ENCODE measurements around the gene GRK1. TPM values are rescaled to one million over a fixed set of nuclear protein-coding genes. Genes with fewer than 3 reads are reported as not detected.

GRK1 gene
- total and polyA plus RNA-seq, 2 of the 13 experiments (the other 11 are each of a cell fraction or from before 2014, with no cell fraction given): 0.07 to 0.12 TPM

DNA sequence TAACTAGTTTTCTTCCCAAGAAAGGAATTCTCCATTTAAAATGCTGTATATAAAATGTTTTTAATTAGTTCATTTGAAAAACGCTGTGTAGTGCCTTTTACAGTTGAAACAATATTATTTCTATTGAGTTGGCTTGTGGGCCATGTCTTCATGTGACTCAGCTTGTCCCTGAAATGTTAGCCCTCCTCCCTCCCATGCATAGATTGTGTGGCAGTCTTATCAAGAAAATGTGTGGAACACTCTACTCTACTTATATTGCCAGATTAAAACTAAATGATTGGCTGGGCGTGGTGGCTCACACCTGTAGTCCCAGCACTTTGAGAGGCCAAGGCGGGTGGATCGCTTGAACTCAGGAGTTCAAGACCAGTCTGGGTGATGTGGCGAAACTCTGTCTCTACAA lies 49.1 kb upstream of the GRK1 start:
- Histone ChIP-seq H3K9me3 (ENCODE audit: low read length) (no peaks in the 10 kb centered on the region), H3K4me2 (ENCODE audit: low read depth, low read length) (no peak overlapping the region), H3K9ac (ENCODE audit: insufficient read depth, low read depth, low read length) (no peak overlapping the region), H4K20me1 (ENCODE audit: insufficient read depth, low read length) (peaks cover 3% of the 10 kb centered on the region; the same call in 1 of the 2 replicates), H3K79me2 (ENCODE audit: insufficient read depth, low read length) (peaks cover 41% of the 10 kb centered on the region), H3K4me3 (replicated peaks in 1 of 3; ENCODE audit: insufficient read depth in 1 of 3, low read depth in 2 of 3, low read length in 3 of 3) (no peak overlapping the region), H3K27ac (ENCODE audit: extremely low read length, insufficient read depth, low read length) (no peak overlapping the region), H3K36me3 (replicated peaks in 1 of 2; ENCODE audit: control insufficient read depth in 1 of 2, insufficient read depth in 2 of 2, low read length in 2 of 2) (peaks cover 8 to 42% of the 10 kb centered on the region in 2 experiments), H3K27me3 (ENCODE audit: control insufficient read depth in 1 of 2, insufficient read depth in 2 of 2, low read length in 2 of 2) (no peaks in the 10 kb centered on the region), H2AFZ (ENCODE audit: low read length) (no peak overlapping the region), H3K4me1 (ENCODE audit: insufficient read depth, low read length) (peaks cover 16% of the 10 kb centered on the region)
- in situ Hi-C loops (cut with HindIII; ENCODE audit: extremely low pct_ligation_motif_present, low pct_unique_long_range_greater_than_20kb): no loop called here
- WGBS (ENCODE audit: low lambda C conversion rate): 96% methylated on average over 5 of the region's 5 CpGs
- CTCF ChIA-PET (ENCODE audit: low intra/inter-chr PET ratio, low total read pairs): no interaction called here
- no peak for FAIRE-seq
- POLR2A ChIA-PET: no interaction called here
- DNase-seq (ENCODE audit: low spot score): no peak
- no peak for ATAC-seq
- no TSS peak for BruUV-seq (replicated peaks)
- TF ChIP-seq PTBP1 (IDR thresholded peaks at IDR 0.05; ENCODE audit: low read depth, low read length, poor library complexity, severe bottlenecking): no peak
- intact Hi-C loops (cut with micrococcal nuclease; ENCODE audit: unreplicated experiment): no loop called here

DNA sequence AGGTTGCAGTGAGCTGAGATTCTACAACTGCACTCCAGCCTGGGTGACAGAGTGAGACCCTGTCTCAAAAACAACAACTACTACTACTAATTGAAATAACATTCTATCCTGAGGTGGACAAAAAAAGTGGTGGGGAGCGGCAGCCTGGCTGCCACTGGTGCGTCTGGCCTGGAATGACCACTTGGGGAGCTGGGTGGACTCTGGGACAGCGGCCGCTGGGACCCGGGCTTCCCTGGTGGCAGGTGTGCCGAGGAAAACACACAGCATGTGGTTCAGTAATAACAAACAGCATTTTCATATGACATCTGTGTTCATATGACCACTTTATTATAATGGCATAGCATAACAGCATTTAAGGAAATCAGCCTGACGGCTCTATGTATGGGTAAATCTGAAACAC lies 48.6 kb upstream of the GRK1 start:
- no peak overlapping the region for H3K4me3 ChIP-seq (replicated peaks in 1 of 3; ENCODE audit: insufficient read depth in 1 of 3, low read depth in 2 of 3, low read length in 3 of 3)
- BruUV-seq (replicated peaks): no TSS peak
- H3K4me2 ChIP-seq (ENCODE audit: low read depth, low read length): no peak overlapping the region
- no peak for ATAC-seq
- CTCF ChIA-PET (ENCODE audit: low intra/inter-chr PET ratio, low total read pairs): no interaction called here
- peaks cover 8 to 45% of the 10 kb centered on the region in 2 experiments for H3K36me3 ChIP-seq (replicated peaks in 1 of 2; ENCODE audit: control insufficient read depth in 1 of 2, insufficient read depth in 2 of 2, low read length in 2 of 2)
- no peaks in the 10 kb centered on the region for H3K27me3 ChIP-seq (ENCODE audit: control insufficient read depth in 1 of 2, insufficient read depth in 2 of 2, low read length in 2 of 2)
- FAIRE-seq: no peak
- H3K9me3 ChIP-seq (ENCODE audit: low read length): no peaks in the 10 kb centered on the region
- peaks cover 38% of the 10 kb centered on the region for H3K79me2 ChIP-seq (ENCODE audit: insufficient read depth, low read length)
- 98% methylated on average over 6 of the region's 7 CpGs for WGBS (ENCODE audit: low lambda C conversion rate)
- H2AFZ ChIP-seq (ENCODE audit: low read length): no peak overlapping the region
- H3K9ac ChIP-seq (ENCODE audit: insufficient read depth, low read depth, low read length): no peak overlapping the region
- peaks cover 3% of the 10 kb centered on the region; the same call in 1 of the 2 replicates for H4K20me1 ChIP-seq (ENCODE audit: insufficient read depth, low read length)
- no peak for DNase-seq (ENCODE audit: low spot score)
- H3K27ac ChIP-seq (ENCODE audit: extremely low read length, insufficient read depth, low read length): no peak overlapping the region
- H3K4me1 ChIP-seq (ENCODE audit: insufficient read depth, low read length): peaks cover 16% of the 10 kb centered on the region
- intact Hi-C loops (cut with micrococcal nuclease; ENCODE audit: unreplicated experiment) (no loop called here), in situ Hi-C loops (cut with HindIII; ENCODE audit: extremely low pct_ligation_motif_present, low pct_unique_long_range_greater_than_20kb) (no loop called here)
- POLR2A ChIA-PET: no interaction called here
- TF ChIP-seq RFXAP (CRISPR knock-in tag; IDR thresholded peaks at IDR 0.05; ENCODE audit: borderline replicate concordance) (no peak), CREM (IDR thresholded peaks at IDR 0.05) (no peak), CREM (CRISPR knock-in tag; IDR thresholded peaks at IDR 0.05) (no peak), NFKBIZ (CRISPR knock-in tag; IDR thresholded peaks at IDR 0.05) (no peak), NR2C2 (CRISPR knock-in tag; IDR thresholded peaks at IDR 0.05; ENCODE audit: borderline replicate concordance) (no peak), PRPF4 (IDR thresholded peaks at IDR 0.05; ENCODE audit: low read depth, low read length, poor library complexity, severe bottlenecking) (no peak), ZNF292 (CRISPR knock-in tag; IDR thresholded peaks at IDR 0.05; ENCODE audit: borderline replicate concordance, low read depth) (no peak), NFE2L1 (CRISPR knock-in tag; IDR thresholded peaks at IDR 0.05; ENCODE audit: borderline replicate concordance) (no peak), ZNF777 (CRISPR knock-in tag; IDR thresholded peaks at IDR 0.05) (no peak), POLR2A (IDR thresholded peaks at IDR 0.05; ENCODE audit: insufficient read depth in 1 of 2, low read depth in 2 of 2, low read length in 2 of 2) (no peak), ZNF446 (CRISPR knock-in tag; IDR thresholded peaks at IDR 0.05) (no peak), HOXA7 (CRISPR knock-in tag; IDR thresholded peaks at IDR 0.05) (no peak), ZNF605 (CRISPR knock-in tag; IDR thresholded peaks at IDR 0.05) (no peak), NR2F1 (CRISPR knock-in tag; IDR thresholded peaks at IDR 0.05) (no peak)
- TF ChIP-seq, protein P1, sequence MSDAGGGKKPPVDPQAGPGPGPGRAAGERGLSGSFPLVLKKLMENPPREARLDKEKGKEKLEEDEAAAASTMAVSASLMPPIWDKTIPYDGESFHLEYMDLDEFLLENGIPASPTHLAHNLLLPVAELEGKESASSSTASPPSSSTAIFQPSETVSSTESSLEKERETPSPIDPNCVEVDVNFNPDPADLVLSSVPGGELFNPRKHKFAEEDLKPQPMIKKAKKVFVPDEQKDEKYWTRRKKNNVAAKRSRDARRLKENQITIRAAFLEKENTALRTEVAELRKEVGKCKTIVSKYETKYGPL (CRISPR knock-in tag; IDR thresholded peaks at IDR 0.05): no peak
- TF ChIP-seq, protein P2, sequence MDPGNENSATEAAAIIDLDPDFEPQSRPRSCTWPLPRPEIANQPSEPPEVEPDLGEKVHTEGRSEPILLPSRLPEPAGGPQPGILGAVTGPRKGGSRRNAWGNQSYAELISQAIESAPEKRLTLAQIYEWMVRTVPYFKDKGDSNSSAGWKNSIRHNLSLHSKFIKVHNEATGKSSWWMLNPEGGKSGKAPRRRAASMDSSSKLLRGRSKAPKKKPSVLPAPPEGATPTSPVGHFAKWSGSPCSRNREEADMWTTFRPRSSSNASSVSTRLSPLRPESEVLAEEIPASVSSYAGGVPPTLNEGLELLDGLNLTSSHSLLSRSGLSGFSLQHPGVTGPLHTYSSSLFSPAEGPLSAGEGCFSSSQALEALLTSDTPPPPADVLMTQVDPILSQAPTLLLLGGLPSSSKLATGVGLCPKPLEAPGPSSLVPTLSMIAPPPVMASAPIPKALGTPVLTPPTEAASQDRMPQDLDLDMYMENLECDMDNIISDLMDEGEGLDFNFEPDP (CRISPR knock-in tag; conservative IDR thresholded peaks at IDR 0.05): no peak
- TF ChIP-seq, protein P3, sequence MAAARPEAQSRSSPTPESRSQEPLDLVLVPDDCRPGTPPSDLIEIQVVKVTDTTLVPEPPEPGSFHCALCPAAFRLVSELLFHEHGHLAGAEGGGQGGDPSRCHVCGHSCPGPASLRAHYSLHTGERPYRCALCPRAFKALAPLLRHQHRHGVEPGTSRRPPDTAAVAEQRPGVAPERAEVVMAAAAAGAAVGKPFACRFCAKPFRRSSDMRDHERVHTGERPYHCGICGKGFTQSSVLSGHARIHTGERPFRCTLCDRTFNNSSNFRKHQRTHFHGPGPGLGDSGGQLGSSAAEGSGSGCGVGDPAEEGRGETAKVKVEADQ (CRISPR knock-in tag; IDR thresholded peaks at IDR 0.05; ENCODE audit: borderline replicate concordance): no peak

All from HepG2 (cell line).